Measurements from ENCODE around the gene CD244.

The CD244 gene

GRCh38 chr1:160814856-160815255 is 47.8 kb downstream of the CD244 start:
- FAIRE-seq (no peak), DNase-seq (ENCODE audit: insufficient read length, low spot score) (no peak)

- no peak for DNase-seq (ENCODE audit: insufficient read length, low spot score)
- FAIRE-seq: no peak
Observed at GRCh38 chr1:160814316-160814715, 48.4 kb downstream of the CD244 start.

- DNase-seq (ENCODE audit: insufficient read length, low spot score) (no peak), FAIRE-seq (no peak)
Observed at GRCh38 chr1:160813215-160813614, 49.5 kb downstream of the CD244 start.

GRCh38 chr1:160811147-160811546 is 51.5 kb downstream of the CD244 start:
- FAIRE-seq (no peak), DNase-seq (ENCODE audit: insufficient read length, low spot score) (no peak)

- FAIRE-seq: no peak
Observed at GRCh38 chr1:160810486-160810885, 52.2 kb downstream of the CD244 start.

GRCh38 chr1:160808289-160808688 is 54.4 kb downstream of the CD244 start:
- DNase-seq (ENCODE audit: insufficient read length, low spot score) (no peak), FAIRE-seq (no peak)

More at GRCh38 chr1:160810486-160810885, 52.2 kb downstream of the CD244 start:
- DNase-seq (ENCODE audit: insufficient read length, low spot score): no peak

GRCh38 chr1:160807738-160808137 is 54.9 kb downstream of the CD244 start:
- DNase-seq (ENCODE audit: insufficient read length, low spot score) (no peak), FAIRE-seq (no peak)

GRCh38 chr1:160807247-160807646 is 55.4 kb downstream of the CD244 start:
- FAIRE-seq (no peak), DNase-seq (ENCODE audit: insufficient read length, low spot score) (no peak)

GRCh38 chr1:160806784-160807183 is 55.9 kb downstream of the CD244 start:
- no peak for FAIRE-seq
- no peak for DNase-seq (ENCODE audit: insufficient read length, low spot score)

- no peak for FAIRE-seq
Observed at GRCh38 chr1:160806109-160806665, 56.5 kb downstream of the CD244 start.

GRCh38 chr1:160801836-160802580 is 60.7 kb downstream of the CD244 start:
- no peak for DNase-seq (ENCODE audit: insufficient read length, low spot score)
- FAIRE-seq: no peak

More at GRCh38 chr1:160806109-160806665, 56.5 kb downstream of the CD244 start:
- no peak for DNase-seq (ENCODE audit: insufficient read length, low spot score)

- FAIRE-seq (no peak), DNase-seq (ENCODE audit: insufficient read length, low spot score) (no peak)
Observed at GRCh38 chr1:160800645-160801408, 61.9 kb downstream of the CD244 start.

GRCh38 chr1:160800142-160800541 is 62.5 kb downstream of the CD244 start:
- no peak for FAIRE-seq
- DNase-seq (ENCODE audit: insufficient read length, low spot score): no peak

GRCh38 chr1:160799641-160800040 is 63.0 kb downstream of the CD244 start:
- no peak for FAIRE-seq
- no peak for DNase-seq (ENCODE audit: insufficient read length, low spot score)

- DNase-seq (ENCODE audit: insufficient read length, low spot score) (no peak), FAIRE-seq (no peak)
Observed at GRCh38 chr1:160798439-160798838, 64.2 kb downstream of the CD244 start.

GRCh38 chr1:160797861-160798273 is 64.8 kb downstream of the CD244 start:
- DNase-seq (ENCODE audit: insufficient read length, low spot score): no peak
- FAIRE-seq: no peak

GRCh38 chr1:160797271-160797709 is 65.4 kb downstream of the CD244 start:
- no peak for FAIRE-seq

GRCh38 chr1:160795951-160796383 is 66.7 kb downstream of the CD244 start, which contains the start of gene LY9:
TSS of gene LY9 (plus strand) at chr1:160796174. CDS start at chr1:160796188, 14 bp downstream.
- no peak for DNase-seq (ENCODE audit: insufficient read length, low spot score)
- FAIRE-seq: no peak

More at GRCh38 chr1:160797271-160797709, 65.4 kb downstream of the CD244 start:
- DNase-seq (ENCODE audit: insufficient read length, low spot score): no peak

GRCh38 chr1:160794376-160794775 is 68.3 kb downstream of the CD244 start:
- no peak for DNase-seq (ENCODE audit: insufficient read length, low spot score)
- FAIRE-seq: no peak

- DNase-seq (ENCODE audit: insufficient read length, low spot score): no peak
- FAIRE-seq: no peak
Observed at GRCh38 chr1:160789702-160790611, 72.7 kb downstream of the CD244 start.

Measured in HTR-8/SVneo (cell line).